ENCODE results near the gene ZNF492.
"Not testable (repeated sequence)": the region's sequence is repeated elsewhere in the genome, so short reads cannot be mapped to it uniquely, and the experiment has no call there.

The ZNF492 gene
- total RNA-seq, result 1.9 to 2.4 reads per million in 2 donors

DNA sequence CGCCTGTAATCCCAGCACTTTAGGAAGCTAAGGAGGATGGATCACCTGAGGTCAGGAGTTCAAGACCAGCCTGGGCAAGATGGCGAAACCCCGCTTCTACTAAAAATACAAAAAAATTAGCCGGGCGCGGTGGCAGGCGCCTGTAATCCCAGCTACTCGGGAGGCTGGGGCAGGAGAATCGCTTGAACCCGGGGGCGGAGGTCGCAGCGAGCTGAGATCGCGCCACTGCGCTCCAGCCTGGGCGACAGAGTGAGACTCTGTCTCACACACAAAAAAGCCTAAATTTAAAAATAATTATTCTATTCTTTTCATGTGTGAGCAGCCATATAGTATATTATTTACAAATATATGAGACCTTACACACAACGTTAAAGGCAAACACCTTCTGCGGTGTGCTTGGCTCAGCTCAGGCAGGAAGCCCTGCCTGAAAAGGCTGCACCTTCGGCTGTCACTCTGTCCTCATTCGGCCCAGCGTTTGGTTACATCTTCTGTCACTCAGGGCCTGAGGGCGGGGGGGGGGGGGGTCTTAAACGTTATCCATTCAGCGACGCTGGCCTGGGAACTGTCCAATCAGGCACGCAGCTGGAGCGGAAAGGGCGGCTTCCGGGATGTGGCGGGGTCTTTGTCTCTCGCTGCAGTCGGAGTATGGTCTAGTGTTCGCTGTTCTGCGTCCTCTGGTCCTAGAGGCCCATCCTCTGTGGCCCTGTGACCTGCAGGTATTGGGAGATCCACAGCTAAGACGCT lies at the start of gene ZNF492:
Gene ZNF492, plus strand, starts transcription at position 619 of the 744 bp plus-strand sequence. CDS start 19,076 bp downstream, outside the sequence.
- DNase-seq, result peak; percentile 32

DNA sequence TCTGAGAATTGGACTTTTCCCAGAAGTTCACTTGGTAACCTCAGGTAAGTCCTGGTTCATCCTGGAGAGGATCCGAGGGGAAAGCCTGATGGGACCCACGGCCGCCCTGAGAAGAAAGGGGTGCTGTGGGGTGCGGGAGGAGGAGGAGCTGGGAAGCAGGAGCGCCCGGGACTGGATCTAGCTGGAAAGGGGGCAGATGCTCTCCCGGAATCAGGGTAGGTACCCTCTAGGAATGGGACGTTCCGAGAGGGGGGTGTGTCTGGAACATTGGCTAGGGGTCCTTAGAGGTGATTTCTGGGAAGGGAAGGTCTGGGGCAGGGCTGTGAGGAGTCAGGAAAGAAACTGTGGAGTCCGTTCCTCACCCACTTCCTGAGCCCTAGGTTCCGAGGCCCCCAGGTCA lies 38.7 kb upstream of the ZNF492 start:
- no peak for DNase-seq

DNA sequence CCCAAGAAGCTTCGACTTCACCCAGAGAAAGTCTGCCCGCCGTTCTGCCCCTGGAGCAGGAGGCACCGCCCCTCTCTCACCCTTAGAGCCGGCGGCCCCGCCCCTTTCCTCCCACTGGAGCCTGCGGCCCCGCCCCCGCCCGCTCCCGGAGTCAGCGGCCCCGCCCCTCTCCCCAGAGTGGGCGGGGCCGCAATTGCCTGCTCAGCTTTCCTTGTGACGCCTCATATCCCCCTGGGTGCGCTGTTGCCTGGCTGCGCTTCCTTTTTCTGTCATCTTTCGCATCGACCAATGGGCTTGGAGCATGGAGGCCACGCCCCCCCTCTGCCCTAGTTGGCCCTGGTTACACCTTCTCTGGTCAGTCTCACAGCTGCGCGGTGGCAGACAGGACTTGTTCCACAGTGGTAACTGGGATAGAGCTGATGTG lies 38.2 kb upstream of the ZNF492 start:
- DNase-seq, result no peak

DNA sequence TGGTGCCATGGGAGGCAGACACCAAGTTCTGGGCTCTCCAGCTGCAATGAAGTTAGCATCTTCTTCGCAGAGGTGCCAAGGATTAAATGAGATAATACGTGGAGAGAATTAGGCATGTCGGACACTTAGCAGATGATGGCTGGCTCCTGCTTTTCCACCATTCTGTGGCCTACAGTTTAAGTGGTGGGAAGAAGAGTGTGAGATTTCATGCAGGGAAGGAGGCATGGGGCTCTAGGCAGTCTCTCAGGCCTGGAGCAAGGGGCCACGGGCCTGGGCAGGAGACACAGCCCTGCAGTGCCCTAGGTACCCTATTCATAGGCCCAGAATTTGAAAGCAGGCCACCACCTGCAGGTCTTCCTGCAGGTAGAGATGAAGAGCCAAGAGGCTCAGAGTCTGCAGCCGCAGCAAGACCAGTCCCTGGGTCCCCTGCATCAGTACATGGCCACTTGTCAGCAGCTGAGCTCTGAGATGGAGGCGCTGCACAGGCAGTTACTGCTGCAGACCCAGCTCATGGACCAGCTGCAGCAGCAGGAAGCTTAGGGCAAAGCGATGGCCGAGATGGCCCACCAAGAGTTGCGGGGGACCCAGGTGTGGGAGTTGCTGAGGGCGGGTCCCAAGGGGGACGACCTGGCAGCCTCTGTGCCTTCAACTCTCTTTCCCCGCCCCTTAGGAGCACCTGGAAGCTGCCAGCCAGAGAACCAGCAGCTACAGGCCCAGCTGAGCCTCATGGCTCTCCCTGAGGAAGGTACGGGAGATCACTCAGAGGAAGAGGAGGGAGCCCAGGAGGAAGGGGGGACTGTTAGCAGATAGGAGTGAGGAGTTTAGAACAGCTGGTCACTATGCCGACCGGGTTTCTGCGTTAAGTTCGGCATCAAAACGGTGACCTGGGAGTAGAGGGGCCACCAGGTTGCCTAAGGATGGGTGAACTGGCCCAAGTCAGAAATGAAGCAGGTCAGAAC lies 33.2 kb upstream of the ZNF492 start:
- no peak for DNase-seq

DNA sequence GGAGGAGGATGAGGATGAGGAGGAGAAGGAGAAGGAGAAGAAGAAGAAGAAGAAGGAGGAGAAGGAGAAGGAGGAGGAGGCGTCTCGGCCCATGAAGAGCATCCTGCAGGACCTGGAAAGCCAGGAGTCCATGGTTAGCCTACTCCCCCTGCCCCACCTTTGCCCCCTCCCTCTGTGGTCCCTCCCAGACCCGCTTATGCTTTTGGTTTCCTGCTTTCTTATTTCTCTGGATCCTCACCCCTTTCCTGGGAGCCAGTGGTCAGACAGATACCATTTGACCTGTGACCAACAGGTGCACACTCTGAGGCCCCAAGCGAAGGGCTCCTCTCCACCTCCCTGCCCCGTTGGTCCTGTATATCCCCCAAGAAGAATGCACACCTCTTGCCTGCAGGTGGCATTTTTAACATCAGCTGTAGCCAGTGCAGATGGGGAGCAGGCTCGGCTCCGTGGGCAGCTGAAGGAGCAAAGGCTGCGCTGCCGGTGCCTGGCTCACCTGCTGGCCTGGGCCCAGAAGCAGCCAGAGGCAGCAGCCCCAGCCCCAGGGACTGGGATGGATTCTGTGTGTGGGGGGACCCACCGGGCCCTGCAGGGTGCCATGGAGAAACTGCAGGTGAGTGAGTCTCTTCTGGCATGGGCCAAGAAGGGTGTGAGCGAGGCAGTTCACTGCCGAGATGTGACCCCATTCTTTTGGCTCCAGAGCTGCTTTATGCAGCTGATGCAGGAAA lies 32.1 kb upstream of the ZNF492 start:
- DNase-seq, result no peak

DNA sequence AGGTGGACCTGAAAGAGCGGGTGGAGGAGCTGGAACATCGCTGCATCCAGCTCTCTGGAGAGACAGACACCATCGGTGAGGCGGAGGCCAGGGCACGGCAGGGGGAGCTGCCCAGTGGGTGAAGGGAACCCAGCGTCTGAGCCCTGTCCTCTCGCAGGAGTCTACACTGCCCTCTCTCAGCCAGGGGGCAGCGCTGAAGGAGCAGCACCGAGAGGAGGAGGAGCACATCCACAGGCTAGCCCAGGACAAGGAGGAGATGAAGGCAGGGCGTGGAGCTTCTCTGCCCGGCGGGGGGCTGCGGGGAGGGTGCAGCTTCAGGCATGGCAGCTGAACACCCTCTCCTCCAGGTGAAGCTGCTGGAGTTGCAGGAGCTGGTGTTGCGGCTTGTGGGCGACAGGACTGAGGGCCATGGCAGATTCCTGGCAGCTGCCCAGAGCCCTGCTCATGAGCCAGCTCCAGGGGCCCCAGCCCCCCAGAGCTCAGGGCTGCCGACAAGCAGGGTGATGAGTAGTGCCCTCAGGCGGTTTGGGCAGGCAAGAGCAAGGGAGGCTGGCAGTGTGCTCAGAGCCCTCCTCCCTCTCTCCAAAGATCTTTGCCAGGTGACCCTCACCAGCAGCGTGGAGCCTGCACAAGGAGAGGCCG lies 31.4 kb upstream of the ZNF492 start:
- DNase-seq, result no peak

DNA sequence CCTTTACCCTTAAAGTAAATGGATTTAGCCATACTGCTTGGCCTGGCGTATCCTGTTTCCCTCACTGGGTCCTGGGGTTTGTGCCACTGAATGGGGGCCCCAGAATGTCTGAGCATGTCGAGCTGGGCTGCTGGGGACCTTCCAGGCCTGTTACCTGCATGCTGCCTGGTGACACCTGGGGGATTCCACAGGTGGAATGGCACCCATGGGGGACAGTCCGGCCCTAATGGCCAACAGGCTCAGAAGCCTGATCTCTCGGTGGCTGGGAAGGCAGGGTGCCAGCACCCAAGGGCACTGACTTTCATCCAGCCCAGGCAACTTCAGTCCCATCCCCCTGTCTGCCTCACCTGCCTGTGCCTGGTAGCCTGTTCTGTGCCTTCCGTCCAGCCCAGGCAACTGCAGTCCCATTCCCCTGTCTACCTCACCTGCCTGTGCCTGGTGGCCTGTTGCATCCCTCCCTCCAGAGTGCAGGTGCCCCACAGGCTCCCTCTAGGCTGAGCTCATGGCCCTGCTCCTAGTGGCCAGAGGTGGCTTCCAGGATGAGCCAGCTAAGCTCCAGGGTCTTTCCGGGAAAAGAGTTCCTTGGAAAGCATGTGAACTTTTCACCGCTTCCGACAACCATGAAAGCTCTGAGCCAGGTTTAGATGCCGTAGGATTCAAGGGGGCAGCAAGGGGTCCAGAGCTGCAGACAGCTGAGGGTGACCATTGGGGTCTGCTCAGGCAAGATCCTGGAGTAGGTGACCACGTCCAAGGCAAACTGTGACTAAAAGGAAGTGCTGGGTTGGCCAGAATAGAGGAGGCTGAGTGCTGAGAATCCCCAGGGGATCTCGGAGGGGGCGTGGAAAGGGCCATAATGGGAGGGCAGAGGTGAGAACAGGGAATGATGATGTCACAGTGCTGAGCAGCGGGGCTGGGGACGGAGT lies 30.3 kb upstream of the ZNF492 start:
- DNase-seq, result no peak

DNA sequence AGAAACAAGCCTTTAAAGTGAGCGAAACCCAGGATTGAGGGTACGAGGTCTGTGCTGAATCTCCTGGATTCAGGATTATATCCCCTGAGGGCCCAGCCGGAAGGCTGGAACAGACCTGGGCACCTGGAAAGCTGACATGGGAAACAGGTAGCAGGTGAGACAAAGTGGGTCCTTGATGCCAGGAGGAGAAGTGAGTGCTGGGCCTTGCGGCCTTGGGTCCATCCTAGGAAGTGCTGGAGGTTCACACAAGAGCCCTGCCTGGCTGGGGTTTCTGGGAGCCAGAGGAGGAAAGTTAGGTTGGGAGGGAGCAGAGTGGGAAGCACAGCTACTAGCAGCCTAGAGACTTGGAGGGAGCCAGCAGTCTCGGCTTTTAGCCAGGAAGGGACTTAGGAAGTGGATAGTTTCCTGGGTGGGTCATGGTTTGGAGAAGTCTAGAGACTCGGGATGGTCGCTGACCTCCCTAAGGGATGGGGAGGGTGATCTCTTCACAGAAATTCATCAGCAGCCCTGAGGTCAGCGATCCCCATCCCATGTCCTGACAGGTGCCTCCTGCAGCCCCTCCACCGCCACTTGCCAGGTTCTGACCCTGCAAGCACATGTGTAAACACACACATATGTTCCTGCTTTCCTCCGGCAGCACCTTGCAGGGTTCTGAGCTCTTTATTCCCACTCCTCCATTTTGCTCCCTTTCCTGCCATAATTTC lies 29.4 kb upstream of the ZNF492 start:
- DNase-seq, result no peak

DNA sequence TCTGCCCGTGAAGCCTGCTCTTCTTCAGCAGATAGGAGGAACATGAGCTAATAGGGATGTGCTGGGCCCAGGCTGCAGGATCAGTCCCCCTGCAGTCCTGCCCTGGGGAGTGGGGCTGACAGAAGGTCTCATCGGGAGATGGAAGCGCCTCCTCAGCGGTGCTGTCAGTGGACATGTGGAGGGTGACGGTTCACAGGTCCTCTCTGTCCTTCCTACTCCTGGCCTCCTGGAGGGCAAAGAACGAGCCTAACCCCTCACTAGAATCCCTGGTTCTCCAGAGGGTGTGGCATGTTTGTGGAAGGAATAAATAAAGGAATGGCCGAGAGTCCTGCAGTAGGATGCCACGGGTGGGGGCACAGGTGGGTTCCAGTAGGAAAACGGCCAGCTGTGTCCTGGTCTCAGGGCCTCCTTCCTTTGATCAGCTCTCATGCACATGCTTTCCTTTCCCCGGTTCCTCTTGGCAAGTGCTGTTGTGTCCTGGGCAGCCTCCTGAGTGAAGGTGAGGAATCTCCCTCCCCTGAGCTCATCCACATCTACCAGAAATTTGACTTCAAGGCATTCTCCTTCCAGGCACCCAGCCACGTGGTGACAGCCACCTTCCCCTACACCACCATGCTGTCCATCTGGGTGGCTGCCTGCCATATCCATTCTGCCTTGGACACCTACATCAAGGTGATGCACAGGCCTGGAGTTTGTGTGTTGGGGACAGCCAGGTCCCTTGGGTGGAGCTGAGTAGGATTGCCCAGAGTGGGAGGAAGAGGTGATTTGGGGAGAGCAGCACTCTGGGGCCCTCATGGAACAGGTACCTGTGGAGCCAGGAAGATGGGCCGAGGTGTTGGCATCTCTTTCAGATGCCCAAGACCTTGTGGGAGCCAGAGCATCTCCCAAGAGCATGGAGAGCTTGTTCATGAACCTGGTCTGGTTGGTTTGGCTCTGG lies 28.6 kb upstream of the ZNF492 start:
- no peak for DNase-seq

DNA sequence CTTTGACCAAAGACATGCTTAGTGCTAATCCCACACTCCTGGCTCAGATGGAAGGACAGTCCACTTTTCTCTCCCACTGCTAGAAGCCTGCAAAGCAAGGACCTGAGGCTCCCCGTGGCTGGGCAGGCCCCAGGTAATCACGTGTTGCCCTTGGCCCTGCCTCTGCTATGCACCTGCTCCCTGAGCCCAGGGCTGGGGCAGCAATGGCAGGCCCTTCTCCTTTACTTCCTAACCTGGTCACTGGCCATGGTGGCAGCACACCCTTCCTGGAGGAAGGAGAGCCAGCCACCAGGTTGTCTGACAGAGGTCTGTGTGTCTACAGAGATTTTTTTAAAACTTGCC lies 27.9 kb upstream of the ZNF492 start:
- DNase-seq, result no peak

DNA sequence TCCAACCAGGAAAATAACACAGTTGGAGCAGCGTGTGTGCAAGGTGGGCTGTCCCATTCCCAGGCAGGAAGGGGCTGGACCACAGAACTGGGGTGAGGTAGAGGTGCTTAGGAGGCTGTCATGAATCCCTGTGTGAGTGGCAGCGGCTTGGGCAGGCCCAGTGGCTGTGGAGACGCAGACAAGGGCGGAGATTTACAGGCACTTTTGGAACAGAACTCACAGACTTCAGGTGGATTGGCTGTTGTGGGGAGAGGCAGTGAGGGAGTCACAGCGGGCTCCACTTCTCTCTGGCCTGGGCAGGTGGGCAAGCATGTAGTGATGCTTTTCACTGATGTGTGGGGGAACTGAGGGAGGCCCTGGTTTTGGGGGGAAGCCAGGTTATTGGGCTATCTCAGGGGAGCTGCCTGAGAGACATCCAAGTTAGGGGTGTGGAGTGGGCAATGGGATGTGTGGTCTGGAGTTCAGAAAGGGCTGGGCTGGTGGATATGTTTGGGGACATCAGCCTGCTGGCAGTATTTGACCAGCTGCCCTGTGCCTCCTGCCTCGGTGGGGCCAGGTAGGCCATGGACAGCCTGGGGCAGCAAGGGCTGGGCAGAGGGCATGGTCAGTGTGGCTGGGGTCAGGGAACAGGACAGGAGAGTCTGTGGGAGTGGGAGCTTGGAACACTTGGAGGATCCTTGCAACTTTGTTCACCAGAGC lies 27.0 kb upstream of the ZNF492 start:
- DNase-seq, result no peak

DNA sequence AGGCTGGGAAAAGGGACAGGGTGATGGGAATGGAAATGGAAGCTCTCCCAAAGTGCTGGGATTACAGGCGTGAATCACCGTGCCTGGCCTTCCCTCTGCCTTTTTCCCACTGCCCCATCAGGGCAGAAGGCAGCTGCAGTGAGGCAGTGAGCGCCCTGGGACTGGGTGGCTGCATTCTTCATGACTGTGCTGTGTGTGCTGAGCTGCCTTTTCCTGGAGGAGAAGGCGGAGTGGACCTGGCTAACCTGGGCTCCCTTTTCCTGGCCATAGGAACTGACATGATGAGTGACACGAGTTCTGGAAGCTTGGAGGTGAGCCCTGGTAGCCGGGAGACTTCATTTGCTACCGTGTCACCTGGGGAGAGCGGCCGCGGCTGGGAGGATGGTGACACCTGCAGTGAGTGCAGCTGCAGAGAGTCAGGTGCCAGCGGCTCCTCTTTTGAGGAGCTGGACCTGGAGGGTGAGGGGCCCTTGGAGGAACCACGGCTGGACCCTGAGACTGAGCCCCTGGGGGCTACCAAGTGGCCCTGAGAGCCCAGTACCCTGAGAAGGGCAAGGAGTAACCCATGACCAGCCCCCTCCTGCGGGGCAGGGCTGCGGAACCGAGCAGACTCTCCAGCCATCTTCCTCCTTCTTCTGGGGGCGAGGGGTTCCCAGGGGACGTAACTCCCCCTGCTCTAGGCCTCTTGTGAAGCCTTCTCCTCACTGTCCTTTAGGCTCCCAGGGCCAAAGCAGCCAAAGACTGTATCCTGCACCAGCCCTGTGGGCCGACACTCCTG lies 26.3 kb upstream of the ZNF492 start:
- no peak for DNase-seq

DNA sequence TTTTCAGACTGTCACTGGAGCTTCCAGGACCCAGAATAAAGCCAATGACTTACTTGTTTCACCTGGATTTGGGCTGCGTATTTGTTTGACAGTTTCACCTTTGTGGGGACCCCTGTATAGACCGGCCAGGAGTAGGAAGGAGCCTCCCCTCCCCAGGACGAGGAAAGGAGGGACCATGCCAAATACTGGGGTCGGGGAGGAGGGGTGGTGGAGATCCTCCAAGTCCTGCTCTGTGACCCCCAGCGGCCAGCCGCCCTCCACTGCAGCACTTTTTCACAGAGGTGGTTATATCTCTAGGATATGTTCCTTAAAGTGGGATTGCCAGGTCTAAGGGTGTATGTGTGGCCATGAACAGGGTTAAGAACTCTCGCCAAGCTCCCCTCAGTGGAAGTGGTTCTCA lies 25.7 kb upstream of the ZNF492 start:
- no peak for DNase-seq

DNA sequence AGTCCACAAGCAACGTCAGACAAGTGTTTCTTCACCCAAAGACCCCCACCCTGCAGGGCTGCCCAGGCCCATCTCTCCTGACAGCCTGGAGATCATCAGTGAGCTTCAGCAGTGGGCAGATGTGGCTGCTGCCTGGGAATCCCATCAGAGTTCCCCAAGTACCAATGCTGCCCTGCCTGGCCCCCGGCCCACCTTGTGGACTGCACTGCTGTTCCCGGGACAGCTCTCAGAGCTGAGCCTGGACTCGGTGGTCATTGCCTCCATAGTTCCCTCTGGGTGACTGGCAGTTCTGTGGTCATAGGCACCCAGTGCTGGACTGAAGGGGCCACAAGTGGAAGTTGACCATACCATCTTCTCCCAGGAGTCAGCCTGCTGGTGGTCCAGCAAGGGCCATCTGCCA lies 24.5 kb upstream of the ZNF492 start:
- DNase-seq, result no peak

DNA sequence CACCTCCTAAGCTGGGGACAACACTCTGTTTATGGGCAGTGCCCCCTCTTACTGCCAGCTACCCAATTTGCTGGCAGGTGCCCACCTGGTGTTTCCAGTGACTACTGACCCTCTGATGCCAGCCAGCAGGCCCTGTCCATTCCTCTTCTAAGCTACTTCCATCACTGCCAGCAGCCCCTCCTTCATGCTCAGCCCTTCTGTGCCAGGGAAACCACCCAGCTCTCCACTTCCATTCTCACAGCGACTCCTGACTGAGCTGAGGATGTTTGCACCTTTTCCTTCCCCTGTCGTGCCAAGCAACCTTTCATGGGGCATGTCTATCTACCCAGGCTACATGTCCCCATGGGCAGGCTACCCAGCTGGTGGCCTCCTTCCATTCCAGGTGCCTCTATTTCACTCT lies 24.0 kb upstream of the ZNF492 start:
- no peak for DNase-seq

DNA sequence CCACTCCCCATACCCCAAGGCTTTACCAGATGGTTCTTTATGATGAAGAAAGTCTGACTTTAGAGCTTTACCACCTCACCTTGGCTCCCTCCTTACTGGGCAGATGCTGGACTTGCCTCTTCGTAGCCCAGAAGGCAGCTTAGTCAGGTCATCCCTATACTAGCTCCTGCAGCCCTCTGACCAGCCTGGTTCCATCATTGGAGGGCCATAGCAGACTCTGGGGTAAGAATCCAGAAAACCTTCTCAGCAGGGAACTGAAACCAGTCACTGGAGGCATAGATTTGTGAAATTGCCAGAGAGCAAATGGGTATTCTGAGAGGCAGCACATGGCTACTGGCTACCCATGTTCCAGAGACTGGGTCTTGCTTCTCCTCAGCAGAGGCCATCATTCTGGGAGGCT lies 21.8 kb upstream of the ZNF492 start:
- DNase-seq, result no peak

DNA sequence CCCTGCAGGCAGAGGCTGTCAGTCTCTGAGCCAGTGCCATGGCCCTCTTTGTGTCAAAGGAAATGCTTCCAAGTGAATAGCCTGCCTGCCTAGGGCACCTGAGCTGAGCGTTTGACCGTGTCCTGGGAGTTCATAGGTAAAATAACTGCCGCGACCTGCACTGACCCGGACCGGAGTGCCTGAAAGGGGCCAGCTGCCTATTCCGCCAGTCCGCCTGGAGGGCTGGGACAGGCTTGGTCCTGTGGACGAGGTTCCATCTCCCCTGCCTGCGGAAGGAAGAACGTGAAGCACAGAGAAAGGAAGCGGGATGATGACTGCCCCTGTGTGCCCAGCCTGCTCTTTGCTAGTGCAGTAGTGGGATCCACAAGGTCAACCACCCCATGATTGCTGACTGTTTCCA lies 17.5 kb upstream of the ZNF492 start:
- DNase-seq, result no peak

DNA sequence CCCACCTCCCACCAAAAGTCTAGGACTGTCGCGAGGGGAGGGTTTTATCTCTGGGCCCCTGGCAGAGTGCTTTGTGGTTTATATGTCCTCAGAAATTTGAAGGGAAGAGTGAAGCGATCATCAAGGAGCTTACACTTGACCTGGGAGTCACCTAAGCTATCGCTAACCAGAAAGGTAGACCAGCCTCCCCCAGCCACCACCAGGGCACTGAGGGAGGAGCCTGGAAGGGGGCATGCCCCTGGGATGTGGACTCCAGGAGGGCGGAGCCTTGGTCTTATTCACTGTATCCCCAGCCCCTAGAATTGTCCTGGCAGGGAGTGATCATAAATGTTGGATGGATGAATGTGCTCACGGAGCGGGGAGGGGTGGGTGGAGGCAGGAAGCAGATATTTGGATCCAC lies 16.9 kb upstream of the ZNF492 start:
- not testable (repeated sequence) for DNase-seq
